GM10266 (cell line): ENCODE measurements around the gene RPL15.
A peak's percentile ranks its signal among the peaks of the same experiment; 100 is the strongest.
"Not testable (repeated sequence)": the region's sequence is repeated elsewhere in the genome, so short reads cannot be mapped to it uniquely, and the experiment has no call there.

ENCODE experiments used
- DNase-seq: peaks from one replicate; pipeline ENCODE4 v3.0.0; 2012; ENCODE audit errors: extremely low spot score
- CTCF ChIP-seq: IDR thresholded peaks from 2 replicates; pipeline ENCODE4 v1.5.1; 2012; ENCODE audit warnings: mild to moderate bottlenecking, low read depth; ENCODE audit not compliant: control insufficient read depth, insufficient read depth; ENCODE audit errors: missing control alignments

The RPL15 gene

DNA sequence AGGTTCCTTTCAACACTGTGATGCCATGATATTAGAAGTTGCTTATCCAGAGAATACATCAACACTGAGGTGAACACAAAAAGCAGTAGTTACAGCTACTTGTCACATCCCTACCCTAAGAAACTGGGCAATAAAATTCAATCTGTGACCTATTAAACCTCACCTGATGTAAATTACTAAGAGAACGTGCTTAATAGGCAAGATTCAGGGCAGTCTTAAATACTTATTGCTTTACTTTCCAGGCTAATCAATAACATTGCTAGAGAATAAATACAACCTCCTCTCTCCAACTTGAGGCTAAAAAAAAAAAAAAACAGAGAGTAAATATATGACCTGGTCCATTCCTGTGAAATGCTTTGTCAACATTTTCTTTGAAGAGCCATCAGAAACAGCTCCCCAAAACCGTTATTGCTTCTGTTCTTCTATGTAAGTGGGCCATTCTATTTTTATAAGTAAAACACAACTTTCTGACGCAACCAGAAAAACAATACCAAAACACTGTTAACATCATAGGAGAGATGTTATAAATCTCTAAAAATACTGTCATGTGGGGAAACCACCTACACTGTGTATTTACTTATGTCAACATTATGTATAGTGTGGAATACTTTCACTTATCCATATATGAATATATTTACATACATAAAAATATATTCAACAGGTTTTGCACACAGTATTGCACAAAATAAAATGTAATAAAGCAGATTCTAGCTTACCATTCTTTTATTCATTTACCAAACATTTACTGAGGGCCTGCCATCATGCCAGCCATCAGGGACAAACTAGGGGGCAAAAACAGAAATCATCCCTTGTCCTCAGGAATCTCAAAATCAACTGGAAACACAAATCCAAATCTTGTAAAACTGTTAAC, 2.8 kb upstream of the RPL15 start:
- DNase-seq, result peak; percentile 28
- no peak for TF ChIP-seq CTCF

DNA sequence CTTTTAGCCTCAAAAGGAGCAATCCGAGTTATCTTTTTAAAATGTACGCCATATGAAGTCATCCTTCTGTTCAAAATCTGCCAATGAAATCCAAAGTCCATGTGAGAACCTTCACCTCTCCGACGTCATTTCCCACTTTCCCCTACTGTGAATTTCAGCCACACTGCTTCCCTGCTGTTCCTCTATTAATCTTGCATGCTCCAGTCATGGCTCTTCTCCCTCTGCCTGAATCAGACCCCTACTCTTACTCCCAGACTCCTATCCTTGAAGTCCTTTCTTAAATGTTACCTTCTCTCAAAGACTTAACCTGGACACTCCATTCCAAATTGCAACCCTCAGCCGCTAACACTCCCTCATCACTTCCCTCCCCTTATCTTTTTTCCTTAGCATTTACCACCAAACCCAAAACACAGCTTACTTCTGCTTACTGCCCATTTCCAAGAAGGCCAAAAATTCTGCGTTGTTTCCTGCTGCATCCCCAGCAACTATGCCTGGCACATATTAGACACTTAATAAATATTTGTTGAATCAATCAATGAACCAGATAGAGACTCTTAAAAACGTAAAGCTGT, 1.3 kb upstream of the RPL15 start:
- TF ChIP-seq CTCF, result no peak
- DNase-seq, result no peak

DNA sequence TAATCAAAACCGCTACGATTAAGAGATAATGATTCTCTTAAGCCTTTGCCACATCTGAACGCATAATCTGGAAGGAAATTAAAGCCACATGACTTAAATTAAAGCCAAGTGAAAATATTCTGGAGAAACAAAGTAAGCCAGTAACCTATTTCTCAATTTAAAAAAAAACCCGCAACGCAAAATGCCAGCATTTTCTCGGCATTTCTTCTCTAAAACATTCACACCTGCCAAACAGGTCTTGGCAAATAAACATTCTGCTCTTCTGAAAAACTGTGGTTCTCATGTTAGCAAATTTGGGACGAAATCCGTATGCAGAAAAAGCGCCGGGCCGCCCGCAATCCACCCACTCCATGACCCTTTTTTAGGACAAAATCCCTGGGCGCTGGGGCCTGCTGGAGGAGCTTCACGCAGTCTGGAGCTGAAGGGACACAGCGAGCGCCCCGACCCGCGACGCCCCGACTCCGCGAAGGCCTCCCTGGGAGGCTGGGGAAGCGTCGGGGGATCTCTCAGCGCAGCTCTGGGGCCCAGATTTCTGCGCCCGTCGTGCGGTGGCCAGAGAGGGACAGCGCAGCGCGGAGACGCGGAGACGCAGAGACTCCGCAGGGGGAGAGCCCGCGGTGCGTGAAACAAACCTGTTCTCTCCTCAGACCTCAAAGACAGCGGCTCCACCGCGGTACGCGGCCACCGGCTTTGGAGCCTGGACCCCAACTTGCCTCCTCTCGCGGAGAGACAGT, 613 bp upstream of the RPL15 start:
- DNase-seq, result peak; percentile 22
- no peak for TF ChIP-seq CTCF

DNA sequence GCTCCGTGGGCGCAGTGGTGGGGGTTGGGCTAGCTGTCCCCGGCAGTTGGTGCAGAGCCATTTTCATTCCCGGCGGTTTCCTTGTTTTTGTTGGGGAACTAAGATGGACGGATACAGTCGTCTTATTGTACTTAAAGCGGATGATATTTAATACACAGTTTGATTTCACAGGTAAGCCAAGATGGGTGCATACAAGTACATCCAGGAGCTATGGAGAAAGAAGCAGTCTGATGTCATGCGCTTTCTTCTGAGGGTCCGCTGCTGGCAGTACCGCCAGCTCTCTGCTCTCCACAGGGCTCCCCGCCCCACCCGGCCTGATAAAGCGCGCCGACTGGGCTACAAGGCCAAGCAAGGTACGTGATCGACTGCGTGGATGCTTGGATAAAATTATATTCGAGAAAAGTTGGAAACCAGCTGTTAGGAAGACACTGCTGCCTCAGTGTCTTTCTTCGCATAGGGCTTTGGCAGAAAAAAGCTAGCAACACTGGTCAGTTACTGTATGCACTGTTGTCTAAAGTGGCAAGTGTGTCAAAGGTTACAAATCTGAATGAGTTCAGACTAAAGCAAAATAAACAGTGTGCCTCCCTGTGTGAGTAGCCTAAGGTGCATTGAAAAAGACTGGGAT, 859 bp downstream of the RPL15 start:
- DNase-seq, result peak; percentile 38

DNA sequence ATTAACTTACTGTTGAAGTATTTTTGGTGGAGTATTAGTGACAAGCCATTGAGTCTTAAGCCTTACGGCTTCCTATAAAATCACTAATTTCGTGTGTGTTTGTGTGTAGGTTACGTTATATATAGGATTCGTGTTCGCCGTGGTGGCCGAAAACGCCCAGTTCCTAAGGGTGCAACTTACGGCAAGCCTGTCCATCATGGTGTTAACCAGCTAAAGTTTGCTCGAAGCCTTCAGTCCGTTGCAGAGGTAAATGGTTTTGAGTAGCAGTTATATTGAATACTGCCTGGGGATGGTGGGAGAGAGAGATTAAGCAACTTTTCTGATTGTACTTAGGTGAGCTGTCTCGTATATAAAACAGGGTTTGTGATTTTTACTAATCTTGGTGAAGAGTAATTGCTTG, 1.4 kb downstream of the RPL15 start:
- DNase-seq, result not testable (repeated sequence)

GRCh38 chr3:23919628-23920027, 2.7 kb downstream of the RPL15 start:
- DNase-seq, result no peak
- no peak for TF ChIP-seq CTCF

DNA sequence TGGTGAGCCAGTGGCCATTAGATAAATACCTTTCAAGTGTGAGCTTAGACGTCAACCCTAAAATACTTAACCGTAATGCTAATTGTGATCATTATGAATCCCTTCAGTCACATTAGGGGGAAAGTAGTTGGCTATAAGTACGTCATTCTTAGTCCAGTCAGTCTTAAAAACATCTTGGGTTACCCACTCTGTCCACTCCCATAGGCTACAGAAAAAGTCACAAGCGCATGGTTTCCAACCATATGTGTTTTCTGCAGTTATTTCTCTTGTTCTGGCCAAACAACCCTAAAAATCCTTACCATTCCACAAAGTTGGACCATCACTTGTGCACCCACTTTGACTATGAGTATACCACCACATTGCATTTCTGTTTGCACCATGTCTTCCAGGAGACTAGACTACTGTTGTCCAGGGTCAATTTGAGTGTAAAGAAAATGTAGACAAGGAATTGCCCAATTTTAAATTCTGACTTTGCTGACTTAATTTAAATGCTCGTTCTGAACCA, 3.3 kb downstream of the RPL15 start:
- DNase-seq, result no peak
- TF ChIP-seq CTCF, result no peak
